ENCODE measurements around the gene BARHL1. TPM values are rescaled to one million over a fixed set of nuclear protein-coding genes. Genes with fewer than 3 reads are reported as not detected.

BARHL1 gene
- total RNA-seq, 1 experiment from 2014 or later, result not detected

- H3K36me3 ChIP-seq, result peaks cover 23% of the 10 kb centered on the region
These were observed 19.8 kb downstream of the BARHL1 start for GRCh38 chr9:132602207-132602606.

GRCh38 chr9:132605387-132605786 lies 23.0 kb downstream of the BARHL1 start:
- Histone ChIP-seq H3K4me3 (no peak overlapping the region), H3K9me3 (replicated peaks) (no peaks in the 10 kb centered on the region), H3K27me3 (no peaks in the 10 kb centered on the region), H3K36me3 (peaks cover 40% of the 10 kb centered on the region), H3K27ac (no peak overlapping the region), H3K4me1 (no peaks in the 10 kb centered on the region)
- DNase-seq, result no peak

More at GRCh38 chr9:132602207-132602606, 19.8 kb downstream of the BARHL1 start:
- Histone ChIP-seq H3K9me3 (replicated peaks) (no peaks in the 10 kb centered on the region), H3K27me3 (no peaks in the 10 kb centered on the region), H3K4me3 (no peak overlapping the region), H3K27ac (no peak overlapping the region), H3K4me1 (no peaks in the 10 kb centered on the region)
- no peak for DNase-seq

GRCh38 chr9:132606066-132606465 lies 23.7 kb downstream of the BARHL1 start:
- Histone ChIP-seq H3K9me3 (replicated peaks) (no peaks in the 10 kb centered on the region), H3K36me3 (peaks cover 44% of the 10 kb centered on the region), H3K27me3 (no peaks in the 10 kb centered on the region), H3K27ac (no peak overlapping the region), H3K4me3 (no peak overlapping the region), H3K4me1 (no peaks in the 10 kb centered on the region)
- no peak for DNase-seq

- Histone ChIP-seq H3K4me3 (no peak overlapping the region), H3K27ac (no peak overlapping the region), H3K9me3 (replicated peaks) (no peaks in the 10 kb centered on the region), H3K27me3 (no peaks in the 10 kb centered on the region), H3K36me3 (peaks cover 54% of the 10 kb centered on the region), H3K4me1 (no peaks in the 10 kb centered on the region)
- no peak for DNase-seq
These were observed 26.8 kb downstream of the BARHL1 start for GRCh38 chr9:132609184-132609583.

GRCh38 chr9:132609829-132610228 lies 27.4 kb downstream of the BARHL1 start:
- H3K4me1 ChIP-seq, result no peaks in the 10 kb centered on the region
- H3K27ac ChIP-seq, result no peak overlapping the region
- peaks cover 53% of the 10 kb centered on the region for H3K36me3 ChIP-seq
- no peaks in the 10 kb centered on the region for H3K9me3 ChIP-seq (replicated peaks)
- no peak for DNase-seq
- no peak overlapping the region for H3K4me3 ChIP-seq
- H3K27me3 ChIP-seq, result no peaks in the 10 kb centered on the region

- Histone ChIP-seq H3K4me3 (no peak overlapping the region), H3K36me3 (peaks cover 59% of the 10 kb centered on the region)
These were observed 28.3 kb downstream of the BARHL1 start for GRCh38 chr9:132610661-132611060.

GRCh38 chr9:132614324-132614723 lies 31.9 kb downstream of the BARHL1 start:
- Histone ChIP-seq H3K27me3 (no peaks in the 10 kb centered on the region), H3K4me1 (no peaks in the 10 kb centered on the region), H3K27ac (no peak overlapping the region), H3K36me3 (peaks cover 67% of the 10 kb centered on the region), H3K4me3 (no peak overlapping the region), H3K9me3 (replicated peaks) (no peaks in the 10 kb centered on the region)
- DNase-seq, result no peak

More at GRCh38 chr9:132610661-132611060, 28.3 kb downstream of the BARHL1 start:
- H3K27ac ChIP-seq, result no peak overlapping the region
- H3K9me3 ChIP-seq (replicated peaks), result no peaks in the 10 kb centered on the region
- DNase-seq, result no peak
- H3K27me3 ChIP-seq, result no peaks in the 10 kb centered on the region
- no peaks in the 10 kb centered on the region for H3K4me1 ChIP-seq

- no peaks in the 10 kb centered on the region for H3K27me3 ChIP-seq
- H3K4me3 ChIP-seq, result no peak overlapping the region
- no peaks in the 10 kb centered on the region for H3K4me1 ChIP-seq
- H3K27ac ChIP-seq, result no peak overlapping the region
- H3K9me3 ChIP-seq (replicated peaks), result no peaks in the 10 kb centered on the region
- H3K36me3 ChIP-seq, result peaks cover 60% of the 10 kb centered on the region
- DNase-seq, result no peak
These were observed 33.4 kb downstream of the BARHL1 start for GRCh38 chr9:132615774-132616173.

- Histone ChIP-seq H3K4me3 (no peak overlapping the region), H3K9me3 (replicated peaks) (no peaks in the 10 kb centered on the region), H3K36me3 (peaks cover 57% of the 10 kb centered on the region), H3K4me1 (no peaks in the 10 kb centered on the region), H3K27me3 (no peaks in the 10 kb centered on the region), H3K27ac (no peak overlapping the region)
- no peak for DNase-seq
These were observed 34.3 kb downstream of the BARHL1 start for GRCh38 chr9:132616725-132617124.

GRCh38 chr9:132622159-132622558 lies 39.8 kb downstream of the BARHL1 start:
- H3K9me3 ChIP-seq (replicated peaks), result no peaks in the 10 kb centered on the region
- H3K4me3 ChIP-seq, result no peak overlapping the region
- H3K27ac ChIP-seq, result no peak overlapping the region
- no peaks in the 10 kb centered on the region for H3K27me3 ChIP-seq
- no peaks in the 10 kb centered on the region for H3K4me1 ChIP-seq
- peak in 1 of 2 experiments; percentile 13 for DNase-seq
- peaks cover 47% of the 10 kb centered on the region for H3K36me3 ChIP-seq

- no peaks in the 10 kb centered on the region for H3K27me3 ChIP-seq
- no peak overlapping the region for H3K27ac ChIP-seq
- no peak for DNase-seq
- H3K4me1 ChIP-seq, result no peaks in the 10 kb centered on the region
- no peak overlapping the region for H3K4me3 ChIP-seq
- peaks cover 54% of the 10 kb centered on the region for H3K36me3 ChIP-seq
- no peaks in the 10 kb centered on the region for H3K9me3 ChIP-seq (replicated peaks)
These were observed 43.9 kb downstream of the BARHL1 start for GRCh38 chr9:132626285-132626684.

- no peak overlapping the region for H3K27ac ChIP-seq
- H3K27me3 ChIP-seq, result no peaks in the 10 kb centered on the region
- DNase-seq, result no peak
- H3K4me1 ChIP-seq, result no peaks in the 10 kb centered on the region
- no peak overlapping the region for H3K4me3 ChIP-seq
- peaks cover 55% of the 10 kb centered on the region for H3K36me3 ChIP-seq
- H3K9me3 ChIP-seq (replicated peaks), result no peaks in the 10 kb centered on the region
These were observed 44.7 kb downstream of the BARHL1 start for GRCh38 chr9:132627106-132627505.

- DNase-seq, result no peak
- H3K9me3 ChIP-seq (replicated peaks), result no peaks in the 10 kb centered on the region
- no peaks in the 10 kb centered on the region for H3K4me1 ChIP-seq
- H3K36me3 ChIP-seq, result peaks cover 55% of the 10 kb centered on the region
- no peak overlapping the region for H3K27ac ChIP-seq
- no peak overlapping the region for H3K4me3 ChIP-seq
- H3K27me3 ChIP-seq, result no peaks in the 10 kb centered on the region
These were observed 45.2 kb downstream of the BARHL1 start for GRCh38 chr9:132627594-132627993.

GRCh38 chr9:132628746-132629145 lies 46.3 kb downstream of the BARHL1 start:
- H3K27ac ChIP-seq, result no peak overlapping the region
- H3K4me3 ChIP-seq, result no peak overlapping the region
- no peaks in the 10 kb centered on the region for H3K4me1 ChIP-seq
- no peaks in the 10 kb centered on the region for H3K9me3 ChIP-seq (replicated peaks)
- peaks cover 61% of the 10 kb centered on the region for H3K36me3 ChIP-seq
- no peaks in the 10 kb centered on the region for H3K27me3 ChIP-seq
- DNase-seq, result no peak

GRCh38 chr9:132630116-132630515 lies 47.7 kb downstream of the BARHL1 start:
- H3K4me3 ChIP-seq, result no peak overlapping the region
- no peaks in the 10 kb centered on the region for H3K9me3 ChIP-seq (replicated peaks)
- H3K4me1 ChIP-seq, result no peaks in the 10 kb centered on the region
- no peaks in the 10 kb centered on the region for H3K27me3 ChIP-seq
- DNase-seq, result no peak
- peaks cover 51% of the 10 kb centered on the region for H3K36me3 ChIP-seq
- no peak overlapping the region for H3K27ac ChIP-seq

- Histone ChIP-seq H3K4me3 (no peak overlapping the region), H3K4me1 (no peaks in the 10 kb centered on the region), H3K27ac (no peak overlapping the region), H3K9me3 (replicated peaks) (no peaks in the 10 kb centered on the region), H3K27me3 (no peaks in the 10 kb centered on the region), H3K36me3 (peaks cover 50% of the 10 kb centered on the region)
- DNase-seq, result no peak
These were observed 48.4 kb downstream of the BARHL1 start for GRCh38 chr9:132630811-132631210.
